ENCODE results near the gene SCARB2. TPM values are rescaled to one million over a fixed set of nuclear protein-coding genes. Genes with fewer than 3 reads are reported as not detected.

SCARB2 gene
- total RNA-seq, 1 donor from 2014 or later = 223 TPM

DNA sequence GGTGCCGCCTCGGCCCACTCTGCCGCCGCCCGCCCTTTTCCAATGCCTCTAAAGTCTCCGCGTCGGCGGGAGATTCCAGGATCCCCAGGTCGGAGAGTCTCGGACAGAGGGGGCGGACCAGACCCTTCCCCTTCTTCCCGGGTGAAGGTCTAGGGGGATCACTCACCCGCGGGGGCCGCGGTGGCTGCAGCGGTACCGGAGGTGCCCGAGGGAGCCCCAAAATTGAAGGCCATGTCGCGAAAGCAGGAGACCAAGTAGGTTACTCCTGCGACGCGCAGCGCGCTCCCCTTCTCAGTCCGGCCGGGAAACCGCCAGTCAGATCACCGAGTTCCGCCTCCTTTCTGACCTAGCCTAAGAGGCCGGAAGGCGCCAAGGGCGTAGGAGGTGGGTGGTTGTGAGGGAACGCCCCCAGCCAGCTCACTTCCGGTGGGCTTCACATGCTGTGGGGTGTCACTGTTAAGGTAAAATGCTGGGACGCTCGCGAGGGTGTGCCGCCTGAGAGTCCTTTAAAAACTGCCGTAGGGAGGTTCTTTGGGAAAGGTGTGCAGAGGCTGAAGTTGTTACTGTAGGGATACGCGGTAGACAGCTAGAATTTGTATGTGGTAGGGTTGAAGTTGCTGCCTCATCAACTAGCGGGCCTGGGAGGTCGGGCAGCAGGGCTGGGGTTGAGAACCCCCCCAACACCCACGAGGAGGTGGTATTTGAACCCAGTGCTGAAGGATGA, 65.3 kb downstream of the SCARB2 start, which contains the start of gene NUP54:
NUP54 (minus strand) TSS at position 256 of the 724 bp plus-strand sequence; CDS start at position 233, 23 bp downstream.
- peak; percentile 93 for DNase-seq

DNA sequence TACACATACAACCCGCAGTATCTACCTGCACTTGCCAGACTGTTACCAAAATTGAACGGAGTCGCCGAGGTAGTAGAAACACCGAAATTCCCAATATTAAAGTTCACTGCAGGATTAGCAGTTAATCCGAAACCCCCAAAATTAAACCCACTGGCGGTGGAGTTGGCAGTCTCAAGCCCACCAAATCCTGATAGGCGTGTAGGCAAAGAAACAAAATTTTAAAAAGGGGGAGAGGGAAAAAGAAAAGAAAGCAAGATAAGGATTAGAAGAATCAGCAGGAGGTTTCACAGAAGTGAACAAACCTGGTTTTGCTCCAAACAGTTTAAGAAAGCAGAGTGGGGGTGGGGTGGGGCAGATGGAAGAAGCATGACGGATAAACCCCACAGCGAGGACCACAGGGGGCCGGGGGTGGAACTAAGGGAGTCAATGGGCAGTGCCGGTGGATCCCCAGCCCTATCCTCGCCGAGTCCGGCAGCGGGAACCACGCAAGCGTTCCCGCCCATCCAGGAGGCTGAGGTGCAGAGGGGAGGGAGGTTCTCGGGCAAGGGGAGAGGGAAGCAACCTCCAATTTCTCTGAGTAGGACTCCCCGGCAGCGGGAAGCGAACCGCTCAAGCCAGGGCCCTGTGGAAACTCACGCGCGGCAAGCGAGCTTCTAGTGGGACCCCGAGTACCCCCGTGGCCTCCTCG, 66.0 kb downstream of the SCARB2 start:
- DNase-seq = peak; percentile 53

DNA sequence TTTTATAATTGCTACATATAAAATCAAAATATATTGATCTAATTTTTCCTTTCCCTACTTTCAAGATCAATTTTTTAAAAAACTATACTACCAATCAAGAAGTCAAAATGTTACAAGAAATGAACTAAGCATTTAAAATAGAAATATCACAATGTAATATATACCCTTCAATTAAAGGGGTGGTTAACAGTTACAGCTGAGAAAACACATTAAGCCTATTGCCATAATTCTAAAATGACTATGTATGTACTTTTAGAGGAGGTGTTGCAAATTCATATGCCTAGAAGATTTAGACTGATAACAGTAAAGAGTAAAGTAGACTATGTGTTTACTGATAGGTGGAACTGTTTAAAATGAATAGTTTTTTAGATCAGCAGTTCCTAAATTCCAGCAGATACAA, 69.1 kb downstream of the SCARB2 start:
- no peak for DNase-seq

DNA sequence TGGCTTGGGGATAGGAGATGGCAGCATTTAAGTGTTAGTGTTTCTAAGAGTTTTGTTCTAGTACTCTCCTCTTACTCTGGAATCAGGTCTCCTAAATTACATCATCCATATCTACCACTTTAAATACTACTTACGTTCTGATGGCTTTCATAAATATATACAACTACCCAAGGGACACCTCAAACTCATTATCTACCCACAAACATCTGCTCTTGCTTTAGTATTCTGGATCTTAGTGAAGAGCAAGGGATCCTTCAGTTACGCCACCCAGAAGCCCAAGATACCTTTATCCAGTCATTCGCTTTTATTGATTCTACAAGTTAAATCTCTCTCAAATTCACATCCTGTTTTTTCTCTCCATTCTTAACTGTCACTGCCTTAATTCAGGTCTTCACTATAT, 72.4 kb downstream of the SCARB2 start:
- DNase-seq = no peak

DNA sequence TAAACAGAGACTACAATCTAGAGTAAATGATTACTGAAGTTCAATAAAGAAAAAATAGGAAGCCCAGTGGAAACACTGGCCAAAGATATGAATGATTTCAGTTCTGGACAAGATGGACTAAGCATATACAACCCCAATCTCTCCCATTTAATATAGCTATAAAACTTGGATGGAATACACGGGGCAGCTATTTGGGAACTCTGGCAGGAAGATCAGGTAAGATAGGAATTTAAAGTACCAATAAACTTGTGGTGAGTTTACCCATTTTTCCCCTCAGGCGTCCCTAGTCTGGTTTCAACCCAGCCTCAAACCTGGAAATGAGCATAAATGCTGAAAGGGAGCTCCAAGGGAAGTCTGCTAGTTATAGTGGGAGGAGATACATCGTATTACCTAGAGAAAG, 85.9 kb downstream of the SCARB2 start:
- no peak for DNase-seq

DNA sequence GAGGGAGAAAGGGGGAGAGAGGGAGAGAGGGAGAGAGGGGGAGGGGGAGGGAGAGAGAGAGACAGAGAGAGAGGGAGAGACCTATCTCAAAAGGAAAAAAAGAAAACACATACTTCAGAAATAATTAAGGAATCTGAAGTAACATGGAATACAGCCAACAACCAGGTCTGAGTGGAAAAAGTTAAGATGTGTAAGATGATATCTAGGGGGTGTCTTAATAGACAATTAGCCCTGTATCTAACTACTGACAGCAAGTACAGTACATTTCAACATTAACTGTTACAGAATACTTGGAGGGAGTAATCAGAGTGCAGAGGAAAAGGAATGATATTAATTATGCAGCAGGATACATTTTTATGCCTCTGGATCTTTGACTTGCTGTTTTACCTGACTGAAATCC, 87.8 kb downstream of the SCARB2 start:
- no peak for DNase-seq

DNA sequence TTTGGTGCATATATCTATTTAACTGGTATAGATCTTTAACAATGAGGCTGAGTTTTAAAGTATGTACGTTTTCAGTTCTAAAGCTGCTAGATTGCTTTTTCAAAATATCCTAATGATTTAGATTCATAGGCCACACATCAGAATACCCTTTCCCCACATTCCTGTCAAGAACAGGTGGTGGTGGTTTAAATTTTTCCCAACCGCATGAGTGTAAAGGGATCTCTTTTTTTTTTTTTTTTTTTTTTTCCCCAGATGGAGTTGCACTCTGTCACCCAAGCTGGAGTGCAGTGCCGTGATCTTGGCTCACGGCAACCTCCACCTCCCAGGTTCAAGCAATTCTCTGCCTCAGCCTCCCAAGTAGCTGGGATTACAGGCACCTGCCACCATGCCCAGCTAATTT, 93.4 kb downstream of the SCARB2 start:
- no peak for DNase-seq

DNA sequence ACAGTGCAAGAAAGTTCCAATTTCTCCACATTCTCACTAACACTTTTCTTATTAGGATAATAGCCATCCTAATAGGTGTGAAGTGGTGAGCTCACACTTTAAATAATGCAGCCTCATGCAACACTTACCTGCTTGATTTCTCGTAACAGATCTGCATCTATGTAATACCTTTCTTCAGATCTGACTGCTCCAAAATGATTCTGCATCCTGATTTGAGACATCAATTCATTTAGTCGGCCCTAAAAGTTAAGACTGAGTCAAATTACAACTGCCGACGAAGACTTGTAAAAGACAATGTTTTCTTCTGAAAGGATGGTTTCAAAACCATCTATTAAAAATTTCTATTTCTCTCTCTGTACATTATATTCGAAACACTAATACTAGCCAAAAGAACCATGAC, 96.1 kb downstream of the SCARB2 start:
- no peak for DNase-seq

DNA sequence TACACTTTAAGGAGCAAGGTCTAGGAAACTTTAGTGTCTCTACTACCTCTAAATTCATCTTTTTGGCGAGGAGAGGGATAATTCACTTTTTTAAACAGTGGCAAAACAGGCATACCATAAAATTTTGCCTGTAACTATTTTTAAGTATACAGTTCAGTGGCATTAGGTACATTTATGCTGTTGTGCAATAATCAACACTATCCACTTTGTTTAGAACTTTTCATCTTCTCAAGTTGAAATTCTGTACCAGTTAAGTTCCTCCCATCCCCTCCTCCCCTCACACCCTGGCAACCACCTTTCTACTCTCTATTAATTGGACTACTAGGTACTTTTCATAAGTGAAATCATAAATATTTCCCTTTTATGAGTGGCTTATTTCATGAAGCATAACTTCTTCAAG, 96.8 kb downstream of the SCARB2 start:
- no peak for DNase-seq

Other genes with a start within 250 kb of the SCARB2 start
- gene SDAD1, start 222.9 kb downstream of the SCARB2 start, total RNA-seq = 38.4 TPM
- gene CXCL9, start 206.3 kb downstream of the SCARB2 start, total RNA-seq = not detected
- gene CXCL10, start 190.3 kb downstream of the SCARB2 start, total RNA-seq = 0.78 TPM
- not detected for gene CXCL11, start 177.8 kb downstream of the SCARB2 start, total RNA-seq
- gene ART3, start 139.1 kb downstream of the SCARB2 start, total RNA-seq = 0.78 TPM
- gene NUP54, start 65.4 kb downstream of the SCARB2 start, total RNA-seq = 162 TPM
- gene FAM47E, start 37.9 kb upstream of the SCARB2 start, total RNA-seq = 3.9 TPM
- 0.47 TPM for gene STBD1, start 92.9 kb upstream of the SCARB2 start, total RNA-seq
- 4.2 TPM for gene CCDC158, start 207.3 kb upstream of the SCARB2 start, total RNA-seq
- gene SHROOM3, start 221.4 kb upstream of the SCARB2 start, total RNA-seq = 17.8 TPM